Epithelial cell of esophagus (primary cell): Measurements from ENCODE around the gene GPR62.

Experiments
- DNase-seq: peaks from one replicate; pipeline ENCODE4 v3.0.0; 2010; ENCODE audit warnings: low read depth
- H3K4me3 ChIP-seq: 2 replicates; pipeline ENCODE4 v1.5.1; 2011; ENCODE audit warnings: mild to moderate bottlenecking, low read length, control low read depth
- CTCF ChIP-seq: IDR thresholded peaks from 2 replicates; pipeline ENCODE4 v1.5.1; 2011; ENCODE audit warnings: low read depth, mild to moderate bottlenecking, low read length, control low read depth, inconsistent platforms; ENCODE audit not compliant: insufficient read depth; ENCODE audit errors: missing control alignments

GPR62 gene

GRCh38 chr3:51974277-51974962 lies 19.2 kb downstream of the GPR62 start:
- peak overlapping the region; percentile 89 for H3K4me3 ChIP-seq
- no peak for DNase-seq

GRCh38 chr3:51974963-51975851 lies 20.0 kb downstream of the GPR62 start, which contains the start of gene ABHD14A:
Gene ABHD14A, plus strand, starts transcription at chr3:51975064. Its CDS starts 72 bp downstream, at chr3:51975136.
- peak within 1 kb of the TSS; percentile 89 for H3K4me3 ChIP-seq
- DNase-seq, result peak; percentile 77
- no peak for TF ChIP-seq CTCF

More at GRCh38 chr3:51974277-51974962, 19.2 kb downstream of the GPR62 start:
- no peak for TF ChIP-seq CTCF

- TF ChIP-seq CTCF, result no peak
- no peak for DNase-seq
- no peak overlapping the region for H3K4me3 ChIP-seq
Measured at GRCh38 chr3:51975852-51976549, 20.8 kb downstream of the GPR62 start.

GRCh38 chr3:51977446-51978142 lies 22.4 kb downstream of the GPR62 start:
- DNase-seq, result peak; percentile 55
- TF ChIP-seq CTCF, result no peak
- H3K4me3 ChIP-seq, result no peak overlapping the region

- no peak for DNase-seq
- TF ChIP-seq CTCF, result no peak
- H3K4me3 ChIP-seq, result no peak overlapping the region
Measured at GRCh38 chr3:51978143-51978502, 22.9 kb downstream of the GPR62 start.

GRCh38 chr3:51980253-51980652 lies 25.1 kb downstream of the GPR62 start:
- H3K4me3 ChIP-seq, result no peak overlapping the region
- no peak for DNase-seq
- TF ChIP-seq CTCF, result no peak
